HepG2 (cell line): Measurements from ENCODE around the gene CYB5D1. TPM values are rescaled to one million over a fixed set of nuclear protein-coding genes. Genes with fewer than 3 reads are reported as not detected.
A peak's percentile ranks its signal among the peaks of the same experiment; 100 is the strongest.

Experiments used
- CBX5 ChIP-seq: sonication (generic); formaldehyde crosslinking; IDR thresholded peaks from 2 replicates; pipeline ENCODE4 v1.4.0; 2020; ENCODE audit warnings: missing genetic modification reagents, borderline replicate concordance
- GATAD2A ChIP-seq: IDR thresholded peaks from 2 replicates; pipeline ENCODE4 v1.6.1; 2016
- HDAC6 ChIP-seq: fragments of 200-600 bp; sonication (generic); IDR thresholded peaks from 2 replicates; pipeline ENCODE4 v1.7.0; 2017; ENCODE audit warnings: mild to moderate bottlenecking, antibody characterized with exemption, low read length, low read depth
- HMG20A ChIP-seq: IDR thresholded peaks from 2 replicates; pipeline ENCODE4 v1.6.1; 2016; ENCODE audit warnings: borderline replicate concordance
- HNF4A ChIP-seq: sonication (generic); formaldehyde crosslinking; IDR thresholded peaks from 2 replicates; pipeline ENCODE4 v1.4.0; 2020; ENCODE audit warnings: missing genetic modification reagents
- HNRNPH1 ChIP-seq: fragments of 200-400 bp; formaldehyde crosslinking; optimal IDR thresholded peaks from 2 replicates; pipeline ENCODE3; 2017; ENCODE audit warnings: mild to moderate bottlenecking, low read depth, low read length
- HNRNPL ChIP-seq: fragments of 200-400 bp; formaldehyde crosslinking; IDR thresholded peaks from 2 replicates; pipeline ENCODE4 v1.6.1; 2017; ENCODE audit warnings: mild to moderate bottlenecking, low read depth, low read length
- KDM2A ChIP-seq: sonication (generic); formaldehyde crosslinking; IDR thresholded peaks from 2 replicates; pipeline ENCODE4 v1.4.0; 2020; ENCODE audit warnings: low read depth, missing genetic modification reagents, borderline replicate concordance
- NFIC ChIP-seq: IDR thresholded peaks from 2 replicates; pipeline ENCODE4 v1.6.1; 2012; ENCODE audit warnings: mild to moderate bottlenecking, low read length, inconsistent platforms
- NONO ChIP-seq, 2 experiments: fragments of 450-650 bp in 1 of 2; sonication (generic) in 1 of 2; formaldehyde crosslinking in 1 of 2; IDR thresholded peaks in 1 of 2; conservative IDR thresholded peaks in 1 of 2; 2 replicates each; pipeline versions ENCODE4 v1.6.1 to v1.8.0; 2017 to 2022; ENCODE audit warnings: mild to moderate bottlenecking in 1 of 2, missing genetic modification reagents in 1 of 2, moderate library complexity in 1 of 2
- ONECUT2 ChIP-seq: sonication (generic); formaldehyde crosslinking; IDR thresholded peaks from 2 replicates; pipeline ENCODE4 v1.4.0; 2020; ENCODE audit warnings: missing genetic modification reagents
- RXRA ChIP-seq: sonication (generic); formaldehyde crosslinking; IDR thresholded peaks from 2 replicates; pipeline ENCODE4 v1.5.1; 2020; ENCODE audit warnings: missing genetic modification reagents
- SALL1 ChIP-seq: sonication (generic); formaldehyde crosslinking; IDR thresholded peaks from 2 replicates; pipeline ENCODE4 v1.8.0; 2022; ENCODE audit warnings: mild to moderate bottlenecking, missing genetic modification reagents
- ZNF687 ChIP-seq: sonication (generic); formaldehyde crosslinking; IDR thresholded peaks from 2 replicates; pipeline ENCODE4 v1.5.1; 2020; ENCODE audit warnings: mild to moderate bottlenecking, missing genetic modification reagents, moderate library complexity
- polyA plus RNA-seq, 8 experiments: library from polyadenylated mRNA; depleted of rRNA in 3 of 8; stranded (reverse) in 7 of 8; unstranded in 1 of 8; fragments of >200 nt; fragmentation: Illumina TruSeq in 4 of 8; extraction: Trizol in 4 of 8; gene quantifications; 2 replicates each; pipeline versions ENCODE4 v1.2.1 to v1.2.3, GENCODE V29; 2011 to 2016; ENCODE audit warnings: low read depth in 4 of 8, missing spikeins in 1 of 8, mixed read lengths in 1 of 8; ENCODE audit not compliant: insufficient read depth in 1 of 8
- total RNA-seq, 5 experiments: library from RNA; depleted of rRNA; stranded (reverse); fragments of >200 nt; fragmentation: Illumina TruSeq; extraction: Trizol; gene quantifications; 2 replicates each; pipeline ENCODE4 v1.2.3, GENCODE V29; 2016; ENCODE audit warnings: low read depth in 1 of 5
- TF ChIP-seq, protein P1 (sequence below): sonication (generic); formaldehyde crosslinking; IDR thresholded peaks from 2 replicates; pipeline ENCODE4 v1.9.0; 2022; ENCODE audit warnings: low read depth, missing genetic modification reagents
- TF ChIP-seq, protein P2 (sequence below): sonication (generic); formaldehyde crosslinking; IDR thresholded peaks from 2 replicates; pipeline ENCODE4 v1.5.0; 2020; ENCODE audit warnings: mild to moderate bottlenecking, missing genetic modification reagents, moderate library complexity
- TF ChIP-seq, protein P3 (sequence below): IDR thresholded peaks from 2 replicates; pipeline ENCODE4 v1.6.1; 2016; ENCODE audit warnings: mild to moderate bottlenecking

Gene CYB5D1
- total and polyA plus RNA-seq, 2 of the 13 experiments (the other 11 are each of a cell fraction or from before 2014, with no cell fraction given): 8.9 to 17.0 TPM

GRCh38 chr17:7889166-7889955, 31.6 kb downstream of the CYB5D1 start (continued):
- peak; percentile 61 for TF ChIP-seq ZNF687 (CRISPR knock-in tag)
- peak; percentile 56 for TF ChIP-seq GATAD2A (CRISPR knock-in tag)
- TF ChIP-seq, protein P1, sequence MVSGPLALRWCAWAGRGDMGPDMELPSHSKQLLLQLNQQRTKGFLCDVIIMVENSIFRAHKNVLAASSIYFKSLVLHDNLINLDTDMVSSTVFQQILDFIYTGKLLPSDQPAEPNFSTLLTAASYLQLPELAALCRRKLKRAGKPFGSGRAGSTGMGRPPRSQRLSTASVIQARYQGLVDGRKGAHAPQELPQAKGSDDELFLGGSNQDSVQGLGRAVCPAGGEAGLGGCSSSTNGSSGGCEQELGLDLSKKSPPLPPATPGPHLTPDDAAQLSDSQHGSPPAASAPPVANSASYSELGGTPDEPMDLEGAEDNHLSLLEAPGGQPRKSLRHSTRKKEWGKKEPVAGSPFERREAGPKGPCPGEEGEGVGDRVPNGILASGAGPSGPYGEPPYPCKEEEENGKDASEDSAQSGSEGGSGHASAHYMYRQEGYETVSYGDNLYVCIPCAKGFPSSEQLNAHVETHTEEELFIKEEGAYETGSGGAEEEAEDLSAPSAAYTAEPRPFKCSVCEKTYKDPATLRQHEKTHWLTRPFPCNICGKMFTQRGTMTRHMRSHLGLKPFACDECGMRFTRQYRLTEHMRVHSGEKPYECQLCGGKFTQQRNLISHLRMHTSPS (CRISPR knock-in tag): peak; percentile 83
- TF ChIP-seq, protein P2, sequence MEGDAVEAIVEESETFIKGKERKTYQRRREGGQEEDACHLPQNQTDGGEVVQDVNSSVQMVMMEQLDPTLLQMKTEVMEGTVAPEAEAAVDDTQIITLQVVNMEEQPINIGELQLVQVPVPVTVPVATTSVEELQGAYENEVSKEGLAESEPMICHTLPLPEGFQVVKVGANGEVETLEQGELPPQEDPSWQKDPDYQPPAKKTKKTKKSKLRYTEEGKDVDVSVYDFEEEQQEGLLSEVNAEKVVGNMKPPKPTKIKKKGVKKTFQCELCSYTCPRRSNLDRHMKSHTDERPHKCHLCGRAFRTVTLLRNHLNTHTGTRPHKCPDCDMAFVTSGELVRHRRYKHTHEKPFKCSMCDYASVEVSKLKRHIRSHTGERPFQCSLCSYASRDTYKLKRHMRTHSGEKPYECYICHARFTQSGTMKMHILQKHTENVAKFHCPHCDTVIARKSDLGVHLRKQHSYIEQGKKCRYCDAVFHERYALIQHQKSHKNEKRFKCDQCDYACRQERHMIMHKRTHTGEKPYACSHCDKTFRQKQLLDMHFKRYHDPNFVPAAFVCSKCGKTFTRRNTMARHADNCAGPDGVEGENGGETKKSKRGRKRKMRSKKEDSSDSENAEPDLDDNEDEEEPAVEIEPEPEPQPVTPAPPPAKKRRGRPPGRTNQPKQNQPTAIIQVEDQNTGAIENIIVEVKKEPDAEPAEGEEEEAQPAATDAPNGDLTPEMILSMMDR: peak; percentile 44; the same call in 1 of the 2 replicates
- no peak for TF ChIP-seq HDAC6
- no peak for TF ChIP-seq CBX5 (CRISPR knock-in tag)
- peak; percentile 46; the same call in 1 of the 2 replicates for TF ChIP-seq KDM2A (CRISPR knock-in tag)
- TF ChIP-seq, protein P3, sequence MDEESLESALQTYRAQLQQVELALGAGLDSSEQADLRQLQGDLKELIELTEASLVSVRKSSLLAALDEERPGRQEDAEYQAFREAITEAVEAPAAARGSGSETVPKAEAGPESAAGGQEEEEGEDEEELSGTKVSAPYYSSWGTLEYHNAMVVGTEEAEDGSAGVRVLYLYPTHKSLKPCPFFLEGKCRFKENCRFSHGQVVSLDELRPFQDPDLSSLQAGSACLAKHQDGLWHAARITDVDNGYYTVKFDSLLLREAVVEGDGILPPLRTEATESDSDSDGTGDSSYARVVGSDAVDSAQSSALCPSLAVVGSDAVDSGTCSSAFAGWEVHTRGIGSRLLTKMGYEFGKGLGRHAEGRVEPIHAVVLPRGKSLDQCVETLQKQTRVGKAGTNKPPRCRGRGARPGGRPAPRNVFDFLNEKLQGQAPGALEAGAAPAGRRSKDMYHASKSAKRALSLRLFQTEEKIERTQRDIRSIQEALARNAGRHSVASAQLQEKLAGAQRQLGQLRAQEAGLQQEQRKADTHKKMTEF (CRISPR knock-in tag): 0 out of 2 replicates have a peak, but pooled peaks have one; percentile 20
- no peak for TF ChIP-seq ONECUT2 (CRISPR knock-in tag)
- TF ChIP-seq SALL1: peak; percentile 23; the same call in 1 of the 2 replicates
- TF ChIP-seq HNRNPL: peak; percentile 79
- peak; percentile 50 for TF ChIP-seq HNRNPH1
- TF ChIP-seq HMG20A (CRISPR knock-in tag): no peak
- TF ChIP-seq HNF4A (CRISPR knock-in tag): peak; percentile 31; the same call in 1 of the 2 replicates
- no peak for TF ChIP-seq NFIC
- no peak for TF ChIP-seq NONO (IDR thresholded peaks at IDR 0.05)
- no peak for TF ChIP-seq NONO (CRISPR knock-in tag; conservative IDR thresholded peaks at IDR 0.05)
- TF ChIP-seq RXRA (CRISPR knock-in tag): peak; percentile 94
